Trophoblast cell (in vitro differentiated cells and primary cell): Measurements from ENCODE around the gene COIL.

Experiments
- DNase-seq, 2 donors: peaks; one replicate each; pipeline ENCODE4 v3.0.0-alpha.2; 2016
- H2AFZ ChIP-seq: 2 replicates; pipeline ENCODE4 v1.6.1; 2013; ENCODE audit warnings: low read length, moderate library complexity, mild to moderate bottlenecking; ENCODE audit not compliant: insufficient read depth, poor library complexity
- H2AK5ac ChIP-seq: 2 replicates; pipeline ENCODE4 v1.6.1; 2013; ENCODE audit warnings: mild to moderate bottlenecking, low read length
- H2BK120ac ChIP-seq: 2 replicates; pipeline ENCODE4 v1.6.1; 2013; ENCODE audit warnings: low read length, mild to moderate bottlenecking, moderate library complexity; ENCODE audit not compliant: insufficient read depth, poor library complexity
- H2BK12ac ChIP-seq: 2 replicates; pipeline ENCODE4 v1.6.1; 2013; ENCODE audit warnings: mild to moderate bottlenecking, low read length, moderate library complexity
- H2BK5ac ChIP-seq: 2 replicates; pipeline ENCODE4 v1.6.1; 2013; ENCODE audit warnings: low read length, low read depth, moderate library complexity, mild to moderate bottlenecking; ENCODE audit not compliant: poor library complexity
- H3K14ac ChIP-seq: 2 replicates; pipeline ENCODE4 v1.6.1; 2013; ENCODE audit warnings: mild to moderate bottlenecking, low read length
- H3K18ac ChIP-seq: 2 replicates; pipeline ENCODE4 v1.6.1; 2013; ENCODE audit warnings: mild to moderate bottlenecking, low read length
- H3K23ac ChIP-seq: 2 replicates; pipeline ENCODE4 v1.6.1; 2013; ENCODE audit warnings: low read length
- H3K27ac ChIP-seq: 2 replicates; pipeline ENCODE4 v1.5.1; 2013; ENCODE audit warnings: low read depth, mild to moderate bottlenecking, inconsistent platforms, low read length, moderate library complexity
- H3K27me3 ChIP-seq: 2 replicates; pipeline ENCODE4 v1.6.1; 2013; ENCODE audit warnings: inconsistent platforms, mild to moderate bottlenecking, low read length, moderate library complexity; ENCODE audit not compliant: insufficient read depth
- H3K36me3 ChIP-seq, 2 experiments: 1 replicate in 1 of 2; 2 replicates in 1 of 2; pipeline ENCODE4 v1.6.1; 2013; ENCODE audit warnings: low read length in 2 of 2, mild to moderate bottlenecking in 2 of 2, moderate library complexity in 1 of 2; ENCODE audit not compliant: insufficient read depth in 2 of 2, control insufficient read depth in 1 of 2
- H3K4ac ChIP-seq: 2 replicates; pipeline ENCODE4 v1.6.1; 2013; ENCODE audit warnings: low read depth, mild to moderate bottlenecking, low read length, moderate library complexity
- H3K4me1 ChIP-seq, 2 experiments: 1 replicate in 1 of 2; 2 replicates in 1 of 2; pipeline ENCODE4 v1.6.1; 2013; ENCODE audit warnings: low read length in 2 of 2, mild to moderate bottlenecking in 2 of 2, moderate library complexity in 1 of 2; ENCODE audit not compliant: insufficient read depth in 2 of 2, control insufficient read depth in 1 of 2
- H3K4me2 ChIP-seq: 2 replicates; pipeline ENCODE4 v1.6.1; 2013; ENCODE audit warnings: inconsistent platforms, mild to moderate bottlenecking, low read length, moderate library complexity
- H3K4me3 ChIP-seq: 2 replicates; pipeline ENCODE4 v1.5.1; 2013; ENCODE audit warnings: mild to moderate bottlenecking, low read depth, low read length, inconsistent platforms
- H3K79me1 ChIP-seq: one replicate; pipeline ENCODE4 v1.6.1; 2013; ENCODE audit warnings: low read length
- H3K79me2 ChIP-seq: 2 replicates; pipeline ENCODE4 v1.6.1; 2013; ENCODE audit warnings: low read length, mild to moderate bottlenecking; ENCODE audit not compliant: control insufficient read depth, insufficient read depth, poor library complexity
- H3K9ac ChIP-seq: 2 replicates; pipeline ENCODE4 v1.6.1; 2013; ENCODE audit warnings: mild to moderate bottlenecking, low read length
- H3K9me3 ChIP-seq: 2 replicates; pipeline ENCODE4 v1.6.1; 2013; ENCODE audit warnings: low read depth, mild to moderate bottlenecking, control low read depth, inconsistent platforms, low read length; ENCODE audit not compliant: insufficient read depth
- H4K12ac ChIP-seq: 2 replicates; pipeline ENCODE4 v1.6.1; 2013; ENCODE audit warnings: low read depth, mild to moderate bottlenecking, low read length, moderate library complexity
- H4K8ac ChIP-seq: 2 replicates; pipeline ENCODE4 v1.6.1; 2013; ENCODE audit warnings: low read depth, mild to moderate bottlenecking, low read length, moderate library complexity
- H4K91ac ChIP-seq: one replicate; pipeline ENCODE4 v1.6.1; 2013; ENCODE audit warnings: low read depth, mild to moderate bottlenecking, low read length, moderate library complexity
- WGBS: extraction: QIAGEN DNeasy Blood & Tissue Kit; methylation state at CpG from one replicate; pipeline ENCODE4 v1.1.7; 2013; ENCODE audit warnings: missing lambda C conversion rate; ENCODE audit not compliant: insufficient read length, insufficient coverage; ENCODE audit errors: extremely low coverage; 5-methylcytosine and 5-hydroxymethylcytosine counted together

Gene COIL

DNA sequence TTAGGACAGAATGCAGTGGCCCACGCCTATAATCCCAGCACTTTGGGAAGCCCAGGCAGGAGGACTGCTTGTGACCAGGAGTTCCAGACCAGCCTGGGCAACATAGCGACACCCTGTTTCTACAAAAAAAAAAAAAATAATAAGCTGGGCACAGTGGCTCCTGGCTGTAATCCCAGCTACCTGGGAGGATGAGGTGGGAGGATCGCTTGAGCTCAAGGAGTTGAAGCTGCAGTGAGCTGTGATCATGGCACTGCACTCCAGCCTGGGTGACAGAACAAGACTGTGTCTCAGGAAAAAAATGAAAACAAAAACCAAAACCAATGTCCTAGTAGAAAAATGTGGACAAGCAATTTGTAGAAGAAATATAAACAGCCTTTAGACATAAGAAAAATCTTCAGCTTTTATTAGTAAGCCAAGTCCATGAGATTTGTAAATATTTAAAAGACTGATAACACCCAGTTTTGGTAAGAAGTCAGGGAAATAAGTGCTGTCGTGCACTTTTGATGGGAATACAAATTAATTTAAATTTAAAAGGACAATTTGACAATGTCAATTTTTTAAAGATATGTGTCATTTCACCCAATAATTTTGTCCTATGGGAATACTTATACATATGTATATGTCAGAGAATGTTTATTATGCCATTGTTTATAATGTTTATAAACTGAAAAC, 28.2 kb upstream of the COIL start:
- H3K23ac ChIP-seq = no peak overlapping the region
- H3K79me2 ChIP-seq = no peaks in the 10 kb centered on the region
- no peak overlapping the region for H4K12ac ChIP-seq
- no peak overlapping the region for H2BK12ac ChIP-seq
- no peak for DNase-seq
- H3K9ac ChIP-seq = no peak overlapping the region
- H3K4me2 ChIP-seq = no peak overlapping the region
- no peak overlapping the region for H2AK5ac ChIP-seq
- whole genome bisulfite sequencing = no CpG with 5 or more reads among the region's 4 CpGs
- H3K18ac ChIP-seq = no peak overlapping the region
- no peak overlapping the region for H2BK5ac ChIP-seq
- H4K91ac ChIP-seq = no peak overlapping the region
- H3K9me3 ChIP-seq = no peaks in the 10 kb centered on the region
- no peak overlapping the region for H3K4me3 ChIP-seq
- no peaks in the 10 kb centered on the region for H3K4me1 ChIP-seq
- H3K79me1 ChIP-seq = no peaks in the 10 kb centered on the region
- H2BK120ac ChIP-seq = no peak overlapping the region
- H3K14ac ChIP-seq = no peak overlapping the region
- H3K36me3 ChIP-seq = peaks cover 4 to 7% of the 10 kb centered on the region in 2 experiments
- H3K4ac ChIP-seq = no peak overlapping the region
- no peak overlapping the region for H3K27ac ChIP-seq
- H2AFZ ChIP-seq = no peak overlapping the region
- no peaks in the 10 kb centered on the region for H3K27me3 ChIP-seq
- no peak overlapping the region for H4K8ac ChIP-seq

DNA sequence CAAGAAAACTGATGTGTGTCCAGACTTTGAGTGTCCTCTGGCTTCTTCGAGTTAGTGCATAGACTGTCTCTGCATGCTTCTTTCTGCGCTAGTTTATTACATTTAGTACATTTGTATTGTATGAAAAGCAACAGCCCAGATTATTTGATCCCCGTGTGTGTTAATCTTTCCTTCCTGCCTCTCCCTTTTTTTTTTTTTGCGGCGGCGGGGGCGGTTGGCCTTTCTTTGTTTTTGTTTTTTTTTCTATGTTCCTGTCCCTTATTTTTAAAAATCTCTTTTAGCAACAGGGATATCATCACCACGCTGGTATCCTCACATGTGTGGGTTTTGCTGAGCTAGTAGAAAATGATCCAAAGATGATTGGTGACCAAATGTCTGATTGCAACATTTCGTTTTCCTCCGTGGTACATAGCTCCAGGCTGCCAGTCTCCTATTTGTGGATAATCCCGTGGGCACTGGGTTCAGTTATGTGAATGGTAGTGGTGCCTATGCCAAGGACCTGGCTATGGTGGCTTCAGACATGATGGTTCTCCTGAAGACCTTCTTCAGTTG, 26.5 kb upstream of the COIL start:
- H4K91ac ChIP-seq = no peak overlapping the region
- H3K36me3 ChIP-seq = peaks cover 4 to 7% of the 10 kb centered on the region in 2 experiments
- no peak overlapping the region for H3K4me3 ChIP-seq
- no peak overlapping the region for H2AK5ac ChIP-seq
- H3K4ac ChIP-seq = no peak overlapping the region
- no peaks in the 10 kb centered on the region for H3K4me1 ChIP-seq
- H4K8ac ChIP-seq = no peak overlapping the region
- no peaks in the 10 kb centered on the region for H3K79me2 ChIP-seq
- no peaks in the 10 kb centered on the region for H3K79me1 ChIP-seq
- no CpG with 5 or more reads among the region's 11 CpGs for WGBS
- H3K9me3 ChIP-seq = no peaks in the 10 kb centered on the region
- no peak overlapping the region for H3K4me2 ChIP-seq
- no peak overlapping the region for H3K27ac ChIP-seq
- no peak overlapping the region for H2AFZ ChIP-seq
- no peak overlapping the region for H2BK5ac ChIP-seq
- no peak overlapping the region for H3K18ac ChIP-seq
- no peak overlapping the region for H2BK12ac ChIP-seq
- H3K27me3 ChIP-seq = no peaks in the 10 kb centered on the region
- no peak overlapping the region for H4K12ac ChIP-seq
- H3K9ac ChIP-seq = no peak overlapping the region
- no peak overlapping the region for H3K23ac ChIP-seq
- no peak overlapping the region for H3K14ac ChIP-seq
- no peak overlapping the region for H2BK120ac ChIP-seq
- DNase-seq = no peak

DNA sequence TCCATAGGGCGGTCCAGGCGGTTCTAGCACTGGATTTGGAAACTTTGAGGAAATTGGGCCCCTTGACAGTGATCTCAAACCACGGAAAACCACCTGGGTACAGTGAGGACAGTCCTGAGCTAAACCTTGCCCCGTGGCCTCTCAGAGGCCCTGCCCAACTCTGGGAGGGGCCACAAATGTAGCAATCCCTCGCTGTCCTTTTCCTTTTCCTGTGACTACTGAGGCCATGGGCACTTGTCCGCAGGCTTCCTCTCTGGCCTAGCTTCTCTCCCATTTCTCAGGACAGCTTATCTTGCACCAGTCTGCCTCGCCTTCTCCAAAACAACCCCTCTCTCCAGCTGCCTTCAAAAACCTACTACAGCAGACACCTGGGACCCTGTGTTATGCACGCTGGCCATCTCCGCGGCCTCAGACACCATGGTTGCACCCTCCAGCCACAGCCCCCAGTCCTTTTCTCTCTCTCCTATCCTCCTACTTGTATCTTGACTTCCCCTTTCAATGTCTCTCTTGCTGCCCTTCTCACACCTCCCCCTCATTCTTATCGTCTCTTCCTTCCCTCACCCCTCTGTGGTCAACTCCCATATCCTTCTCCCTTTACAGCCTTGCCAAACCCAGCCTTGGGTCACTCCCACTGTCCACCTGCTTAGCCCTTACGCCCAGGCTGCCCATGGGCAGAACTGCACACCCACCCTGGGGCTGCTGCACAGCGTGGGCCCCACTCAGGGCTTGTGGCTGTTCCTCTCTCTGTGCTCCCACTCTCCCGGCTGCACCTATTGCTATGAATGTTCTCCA, 24.7 kb upstream of the COIL start:
- no peak overlapping the region for H3K14ac ChIP-seq
- no peak overlapping the region for H2BK5ac ChIP-seq
- H3K9me3 ChIP-seq = no peaks in the 10 kb centered on the region
- no peak overlapping the region for H3K4me2 ChIP-seq
- H3K27ac ChIP-seq = no peak overlapping the region
- H4K91ac ChIP-seq = no peak overlapping the region
- H2BK12ac ChIP-seq = no peak overlapping the region
- H3K27me3 ChIP-seq = no peaks in the 10 kb centered on the region
- no peak for DNase-seq
- H3K4ac ChIP-seq = no peak overlapping the region
- WGBS = 100% methylated on average over 1 of the region's 14 CpGs
- H3K9ac ChIP-seq = no peak overlapping the region
- no peak overlapping the region for H2AFZ ChIP-seq
- no peak overlapping the region for H2BK120ac ChIP-seq
- no peaks in the 10 kb centered on the region for H3K79me2 ChIP-seq
- H4K12ac ChIP-seq = no peak overlapping the region
- H3K23ac ChIP-seq = no peak overlapping the region
- no peak overlapping the region for H3K4me3 ChIP-seq
- H3K4me1 ChIP-seq = no peaks in the 10 kb centered on the region
- no peaks in the 10 kb centered on the region for H3K79me1 ChIP-seq
- H3K36me3 ChIP-seq = peaks cover 5 to 10% of the 10 kb centered on the region in 2 experiments
- H3K18ac ChIP-seq = no peak overlapping the region
- H2AK5ac ChIP-seq = no peak overlapping the region
- H4K8ac ChIP-seq = no peak overlapping the region

DNA sequence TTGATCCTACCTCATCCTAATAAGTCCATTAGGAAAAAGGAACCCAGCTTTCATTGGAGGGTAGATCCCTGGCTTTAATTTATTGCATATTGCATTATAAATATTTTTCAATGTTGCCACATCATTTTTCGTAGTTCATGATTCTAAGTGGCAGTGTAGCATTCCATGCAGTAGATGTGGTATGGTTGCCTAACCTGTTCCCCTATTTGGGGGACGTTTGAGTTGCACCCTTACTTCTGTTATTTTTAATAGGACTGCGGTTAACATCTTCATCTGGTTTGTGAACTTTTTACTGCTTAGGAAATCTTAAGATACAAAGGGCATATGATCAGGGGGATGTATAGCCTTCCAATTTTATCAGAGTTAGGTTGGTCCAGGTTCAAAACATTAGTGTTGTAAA, 22.5 kb upstream of the COIL start:
- Histone ChIP-seq H2BK5ac (no peak overlapping the region), H2BK12ac (no peak overlapping the region), H4K8ac (no peak overlapping the region), H4K12ac (no peak overlapping the region), H3K79me2 (no peaks in the 10 kb centered on the region), H3K27me3 (no peaks in the 10 kb centered on the region), H3K4me3 (no peak overlapping the region), H3K4ac (no peak overlapping the region), H2BK120ac (no peak overlapping the region), H3K9me3 (no peaks in the 10 kb centered on the region), H3K4me2 (no peak overlapping the region), H3K27ac (no peak overlapping the region), H3K23ac (no peak overlapping the region), H3K4me1 (peaks cover 0 to 2% of the 10 kb centered on the region in 2 experiments), H2AFZ (no peak overlapping the region), H4K91ac (no peak overlapping the region), H3K9ac (no peak overlapping the region), H3K18ac (no peak overlapping the region), H3K36me3 (peaks cover 5 to 10% of the 10 kb centered on the region in 2 experiments), H2AK5ac (no peak overlapping the region), H3K79me1 (no peaks in the 10 kb centered on the region), H3K14ac (no peak overlapping the region)
- WGBS = no CpG with 5 or more reads among the region's 3 CpGs
- DNase-seq = no peak
